Right lobe of liver (tissue), 4 donors: ENCODE results near the gene HCN3.

Experiments
- CTCF ChIP-seq, 4 donors: fragments of 200-600 bp in 3 of 4; fragments of 450-650 bp in 1 of 4; IDR thresholded peaks; one replicate each; pipeline versions ENCODE4 v1.5.1 to v1.8.0; 2016 to 2022; ENCODE audit warnings: antibody characterized with exemption in 4 of 4, mild to moderate bottlenecking in 2 of 4
- POLR2A ChIP-seq: fragments of 450-650 bp; IDR thresholded peaks from one replicate; pipeline ENCODE4 v1.6.1; 2017; ENCODE audit warnings: antibody characterized with exemption, mild to moderate bottlenecking
- donor health status: DM: no; HTN: no; CAD: no.
- donor health status: DM: no; HTN: no; CAD: no.
- donor health status: DM: no; HTN: yes; CAD: no.

- TF ChIP-seq CTCF (IDR thresholded peaks at IDR 0.05) (no peak), POLR2A (no peak)
Observed at GRCh38 chr1:155320661-155321617, 43.7 kb downstream of the HCN3 start, which contains the start of gene RUSC1.
